ENCODE results near the gene AHCYL2.
"Not testable (repeated sequence)": the region's sequence is repeated elsewhere in the genome, so short reads cannot be mapped to it uniquely, and the experiment has no call there.

Gene AHCYL2

DNA sequence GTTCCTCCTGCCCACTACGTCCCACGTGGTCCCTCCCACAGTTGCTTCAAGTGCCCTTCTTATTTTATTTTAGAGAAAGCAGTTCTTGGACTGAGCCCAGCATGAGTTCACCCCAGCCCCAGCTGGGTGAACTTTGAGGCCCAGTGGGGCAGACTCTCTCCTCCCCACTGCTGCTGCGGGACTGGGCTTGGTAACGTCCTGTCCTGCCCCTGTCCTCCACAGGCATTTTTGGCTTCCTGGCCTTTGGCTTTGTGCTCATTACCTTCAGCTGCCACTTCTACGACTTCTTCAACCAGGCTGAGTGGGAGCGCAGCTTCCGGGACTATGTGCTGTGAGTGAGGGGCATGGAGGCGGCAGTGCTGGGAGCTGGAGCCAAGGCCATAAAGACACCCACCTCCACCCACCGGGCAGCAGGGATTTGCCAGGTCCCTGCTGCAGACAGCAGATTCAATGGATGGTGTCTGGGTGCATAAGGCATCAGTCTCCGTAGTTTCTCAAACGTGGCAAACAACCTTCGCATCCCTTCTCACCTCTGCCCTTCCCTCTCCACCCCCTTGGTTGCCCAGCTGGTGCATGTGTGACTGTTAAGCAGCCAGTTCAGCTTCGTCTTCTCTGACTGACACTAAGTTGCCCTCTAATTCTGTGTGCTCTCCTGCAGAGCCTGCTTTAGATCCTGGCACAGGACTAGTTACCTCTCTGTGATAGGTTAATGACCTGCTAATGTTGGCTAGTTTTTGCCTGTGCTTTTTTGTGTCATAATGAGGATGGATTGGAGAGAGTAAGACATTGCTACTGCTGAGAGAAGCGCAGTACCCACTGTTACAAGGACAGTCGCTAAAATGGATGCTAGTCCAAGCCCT is 15.5 kb upstream of the AHCYL2 start:
- no peak for DNase-seq (ENCODE audit: low read depth)

DNA sequence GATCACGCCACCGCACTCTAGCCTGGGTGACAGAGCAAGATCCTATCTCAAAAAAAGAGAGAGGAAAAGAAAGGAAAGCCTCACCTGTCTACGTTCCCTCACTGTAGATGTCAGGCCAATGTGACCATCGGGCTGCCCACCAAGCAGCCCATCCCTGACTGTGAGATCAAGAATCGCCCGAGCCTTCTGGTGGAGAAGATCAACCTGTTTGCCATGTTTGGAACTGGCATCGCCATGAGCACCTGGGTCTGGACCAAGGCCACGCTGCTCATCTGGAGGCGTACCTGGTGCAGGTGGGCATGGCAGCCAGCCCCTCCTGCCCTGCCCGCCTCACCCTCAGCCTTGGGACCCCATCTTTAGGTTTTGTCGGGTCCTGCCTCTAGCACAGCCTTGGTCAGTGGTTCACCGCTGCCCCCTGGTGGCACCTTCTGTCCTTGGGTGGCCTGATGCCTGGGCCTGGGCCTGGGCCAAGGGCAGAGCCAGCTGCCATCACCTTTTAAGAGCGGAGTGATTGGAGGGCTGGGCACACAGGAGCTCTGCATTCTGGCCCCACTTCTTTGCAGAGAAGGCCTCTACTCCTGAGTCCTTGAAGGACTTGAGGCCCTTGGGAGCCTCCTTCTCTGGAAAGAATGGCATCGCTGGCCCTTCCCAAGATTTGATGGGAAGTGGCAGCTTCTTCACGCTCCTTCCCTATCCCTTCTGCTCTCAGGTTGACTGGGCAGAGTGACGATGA is 14.4 kb upstream of the AHCYL2 start:
- peak; percentile 28 for DNase-seq (ENCODE audit: low read depth)

DNA sequence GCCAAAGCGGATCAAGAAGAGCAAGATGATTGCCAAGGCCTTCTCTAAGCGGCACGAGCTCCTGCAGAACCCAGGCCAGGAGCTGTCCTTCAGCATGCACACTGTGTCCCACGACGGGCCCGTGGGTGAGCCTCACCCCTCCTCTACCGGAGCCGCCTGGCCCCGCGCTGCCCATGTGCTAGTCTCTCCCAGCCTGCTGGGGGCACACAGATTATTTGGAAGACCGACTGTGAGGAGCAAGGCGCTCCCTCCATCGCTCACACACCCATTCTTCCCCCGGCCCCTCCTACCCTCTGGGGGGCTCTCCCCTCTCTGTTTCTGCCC is 13.9 kb upstream of the AHCYL2 start:
- DNase-seq (ENCODE audit: low read depth) = no peak

DNA sequence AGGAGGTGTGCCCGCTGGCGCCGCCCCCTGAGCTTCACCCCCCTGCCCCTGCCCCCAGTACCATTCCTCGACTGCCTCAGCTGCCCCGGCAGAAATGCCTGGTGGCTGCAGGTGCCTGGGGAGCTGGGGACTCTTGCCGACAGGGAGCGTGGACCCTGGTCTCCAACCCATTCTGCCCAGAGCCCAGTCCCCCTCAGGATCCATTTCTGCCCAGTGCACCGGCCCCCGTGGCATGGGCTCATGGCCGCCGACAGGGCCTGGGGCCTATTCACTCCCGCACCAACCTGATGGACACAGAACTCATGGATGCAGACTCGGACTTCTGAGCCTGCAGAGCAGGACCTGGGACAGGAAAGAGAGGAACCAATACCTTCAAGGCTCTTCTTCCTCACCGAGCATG is 12.7 kb upstream of the AHCYL2 start:
- no peak for DNase-seq (ENCODE audit: low read depth)

DNA sequence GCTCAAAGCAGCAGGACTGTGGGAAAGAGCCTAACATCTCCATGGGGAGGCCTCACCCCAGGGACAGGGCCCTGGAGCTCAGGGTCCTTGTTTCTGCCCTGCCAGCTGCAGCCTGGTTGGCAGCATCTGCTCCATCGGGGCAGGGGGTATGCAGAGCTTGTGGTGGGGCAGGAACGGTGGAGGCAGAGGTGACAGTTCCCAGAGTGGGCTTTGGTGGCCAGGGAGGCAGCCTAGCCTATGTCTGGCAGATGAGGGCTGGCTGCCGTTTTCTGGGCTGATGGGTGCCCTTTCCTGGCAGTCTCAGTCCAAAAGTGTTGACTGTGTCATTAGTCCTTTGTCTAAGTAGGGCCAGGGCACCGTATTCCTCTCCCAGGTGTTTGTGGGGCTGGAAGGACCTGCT is 12.2 kb upstream of the AHCYL2 start:
- no peak for DNase-seq (ENCODE audit: low read depth)

DNA sequence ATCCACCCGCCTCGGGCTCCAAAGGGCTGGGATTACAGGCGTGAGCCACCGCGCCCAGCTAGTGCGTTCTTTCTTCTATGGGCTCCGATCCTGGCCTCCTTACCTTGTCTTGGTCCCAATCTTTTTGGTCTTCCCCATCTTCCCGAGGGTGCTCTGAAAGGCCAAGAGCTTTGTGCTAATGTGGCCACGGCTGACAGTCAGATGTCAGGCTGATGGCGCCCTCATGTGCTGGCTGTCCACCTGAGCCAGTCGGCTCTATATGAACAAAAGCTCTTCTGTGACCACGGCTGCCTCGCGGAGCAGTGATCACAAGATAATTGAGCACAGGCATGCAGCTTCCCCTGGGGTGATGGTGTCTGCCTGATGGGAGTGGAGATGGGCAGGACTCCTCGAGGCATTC is 11.0 kb upstream of the AHCYL2 start:
- DNase-seq (ENCODE audit: low read depth) = no peak

DNA sequence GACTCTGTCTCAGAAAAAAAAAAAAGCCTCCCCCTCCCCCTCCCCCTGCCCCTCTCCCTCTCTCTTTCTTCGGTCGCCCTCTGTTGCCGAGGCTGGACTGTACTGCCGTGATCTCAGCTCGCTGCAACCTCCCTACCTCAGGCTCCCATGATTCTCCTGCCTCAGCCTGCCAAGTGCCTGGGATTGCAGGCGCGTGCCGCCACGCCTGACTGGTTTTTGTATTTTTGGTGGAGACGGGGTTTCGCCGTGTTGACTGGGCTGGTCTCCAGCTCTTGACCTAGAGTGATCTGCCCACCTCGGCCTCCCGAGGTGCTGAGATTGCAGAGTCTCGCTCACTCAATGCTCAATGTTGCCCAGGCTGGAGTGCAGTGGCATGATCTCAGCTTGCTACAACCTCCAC is 9.1 kb upstream of the AHCYL2 start:
- DNase-seq (ENCODE audit: low read depth) = not testable (repeated sequence)

DNA sequence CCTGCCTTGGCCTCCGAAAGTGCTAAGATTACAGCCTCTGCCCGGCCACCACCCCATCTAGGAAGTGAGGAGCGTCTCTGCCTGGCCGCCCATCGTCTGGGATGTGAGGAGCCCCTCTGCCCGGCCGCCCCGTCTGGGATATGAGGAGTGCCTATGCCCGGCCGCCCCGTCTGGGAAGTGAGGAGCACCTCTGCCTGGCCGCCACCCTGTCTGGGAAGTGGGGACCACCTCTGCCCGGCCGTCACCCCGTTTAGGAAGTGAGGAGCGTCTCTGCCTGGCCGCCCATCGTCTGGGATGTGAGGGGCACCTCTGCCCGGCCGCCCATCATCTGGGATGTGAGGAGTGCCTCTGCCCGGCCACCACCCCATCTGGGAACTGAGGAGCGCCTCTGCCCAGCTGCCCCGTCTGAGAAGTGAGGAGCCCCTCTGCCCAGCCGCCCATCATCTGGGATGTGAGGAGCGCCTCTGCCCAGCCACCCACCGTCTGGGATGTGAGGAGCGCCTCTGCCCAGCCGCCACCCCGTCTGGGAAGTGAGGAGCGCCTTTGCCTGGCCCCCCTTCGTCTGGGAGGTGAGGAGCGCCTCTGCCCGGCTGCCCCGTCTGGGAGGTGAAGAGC is 8.6 kb upstream of the AHCYL2 start:
- not testable (repeated sequence) for DNase-seq (ENCODE audit: low read depth)

DNA sequence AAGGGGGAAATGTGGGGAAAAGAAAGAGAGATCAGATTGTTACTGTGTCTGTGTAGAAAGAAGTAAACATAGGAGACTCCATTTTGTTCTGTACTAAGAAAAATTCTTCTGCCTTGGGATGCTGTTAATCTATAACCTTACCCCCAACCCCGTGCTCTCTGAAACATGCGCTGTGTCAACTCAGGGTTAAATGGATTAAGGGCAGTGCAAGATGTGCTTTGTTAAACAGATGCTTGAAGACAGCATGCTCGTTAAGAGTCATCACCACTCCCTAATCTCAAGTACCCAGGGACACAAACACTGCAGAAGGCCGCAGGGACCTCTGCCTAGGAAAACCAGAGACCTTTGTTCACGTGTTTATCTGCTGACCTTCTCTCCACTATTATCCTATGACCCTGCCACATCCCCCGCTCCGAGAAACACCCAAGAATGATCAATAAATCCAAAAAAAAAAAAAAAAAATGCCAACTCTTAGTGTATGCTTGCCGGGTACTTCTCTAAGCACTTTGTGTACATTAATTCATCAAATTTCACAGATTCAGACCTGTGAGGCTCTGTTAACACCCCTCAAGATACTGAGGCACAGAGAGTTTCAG is 7.9 kb upstream of the AHCYL2 start:
- not testable (repeated sequence) for DNase-seq (ENCODE audit: low read depth)

DNA sequence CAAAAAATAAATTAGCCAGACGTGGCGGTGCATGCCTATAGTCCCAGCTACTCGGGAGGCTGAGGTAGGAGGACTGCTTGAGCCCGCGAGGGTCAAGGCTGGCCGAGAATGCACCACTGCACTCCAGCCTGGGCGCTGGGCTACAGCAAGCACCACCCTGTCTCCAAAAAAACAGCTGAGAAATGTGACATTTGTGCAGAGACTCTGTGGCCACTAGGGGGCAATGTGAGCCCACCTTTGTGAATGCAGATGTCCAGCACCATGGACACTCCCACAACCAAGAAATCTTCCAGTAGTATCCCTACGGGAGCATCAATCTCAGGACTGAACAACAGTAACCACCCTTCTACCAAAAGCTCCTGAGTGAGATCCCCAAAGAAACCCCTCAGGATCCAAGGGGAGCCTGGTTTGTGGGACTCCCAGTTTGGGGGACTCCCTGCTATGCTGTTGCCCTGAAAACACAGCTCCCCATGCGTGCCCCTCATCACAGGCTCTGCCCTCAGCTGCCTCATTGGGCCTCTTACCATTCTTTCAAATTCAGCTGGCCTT is 6.2 kb upstream of the AHCYL2 start:
- DNase-seq (ENCODE audit: low read depth) = peak; percentile 66

DNA sequence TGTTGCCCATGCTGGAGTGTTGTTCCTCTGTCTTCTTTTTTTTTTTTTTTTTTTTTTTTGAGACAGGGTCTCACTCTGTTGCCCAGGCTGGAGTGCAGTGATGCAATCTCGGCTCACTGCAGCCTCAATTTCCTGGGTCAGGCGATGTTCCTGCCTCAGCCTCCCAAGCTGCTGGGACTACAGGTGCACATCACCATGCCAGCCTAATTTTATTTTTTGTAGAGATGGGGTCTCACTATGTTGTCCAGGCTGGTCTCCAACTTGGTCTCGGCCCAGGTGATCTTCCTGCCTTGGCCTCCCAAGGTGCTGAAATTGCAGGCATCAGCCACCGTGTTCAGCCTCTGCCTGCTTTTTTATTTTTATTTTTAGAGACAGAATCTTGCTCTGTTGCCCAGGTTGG is 5.7 kb upstream of the AHCYL2 start:
- DNase-seq (ENCODE audit: low read depth) = not testable (repeated sequence)

DNA sequence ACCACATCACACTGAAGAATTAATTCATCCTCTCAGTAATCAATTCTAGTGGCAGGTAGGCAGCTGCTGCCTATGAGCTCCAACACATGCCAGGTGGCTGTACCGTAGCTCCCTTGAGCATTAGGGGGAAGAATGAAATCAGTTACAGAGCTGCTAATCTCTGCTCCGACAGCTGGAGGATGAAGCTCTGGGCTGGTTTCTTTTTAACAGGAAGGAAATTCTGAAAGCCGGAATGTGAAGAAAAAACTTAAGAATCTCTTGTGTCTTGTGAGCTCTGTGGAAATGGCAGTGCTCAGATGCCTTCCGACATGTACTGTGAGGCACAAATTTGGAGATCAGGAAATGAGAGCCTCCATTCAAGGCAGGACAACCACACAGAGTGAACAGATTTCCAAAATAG is 2.8 kb upstream of the AHCYL2 start:
- no peak for DNase-seq (ENCODE audit: low read depth)

DNA sequence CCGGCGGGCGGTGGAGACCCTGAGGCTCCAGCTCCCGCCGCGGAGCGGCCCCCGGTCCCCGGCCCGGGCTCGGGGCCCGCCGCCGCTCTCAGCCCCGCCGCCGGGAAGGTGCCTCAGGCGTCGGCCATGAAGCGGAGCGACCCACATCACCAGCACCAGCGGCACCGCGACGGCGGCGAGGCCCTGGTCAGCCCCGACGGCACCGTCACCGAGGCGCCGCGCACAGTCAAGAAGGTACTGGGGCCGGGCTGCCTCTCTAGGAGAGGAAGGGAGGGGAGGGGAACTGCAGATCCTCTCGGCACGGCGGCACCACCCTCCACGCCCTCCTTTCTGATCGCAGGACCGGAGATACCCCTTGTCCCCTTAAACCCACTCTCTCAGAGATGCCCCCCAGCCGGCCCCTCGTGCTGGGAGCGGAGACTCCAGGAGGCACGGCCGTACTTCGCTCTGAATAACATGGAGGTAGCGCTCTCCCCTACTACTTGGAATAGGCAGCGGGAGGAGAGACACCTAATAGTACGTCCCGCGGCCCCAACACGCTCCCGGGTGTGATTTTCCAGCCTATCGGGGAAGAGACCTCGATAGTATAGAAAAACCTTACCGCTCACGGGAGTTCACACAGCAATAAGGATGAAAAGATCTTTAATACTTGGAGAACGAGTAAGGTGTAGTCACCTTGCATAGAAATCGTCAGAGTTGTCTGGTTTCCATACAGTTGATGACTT is 538 bp downstream of the AHCYL2 start:
- peak; percentile 24 for DNase-seq (ENCODE audit: low read depth)

DNA sequence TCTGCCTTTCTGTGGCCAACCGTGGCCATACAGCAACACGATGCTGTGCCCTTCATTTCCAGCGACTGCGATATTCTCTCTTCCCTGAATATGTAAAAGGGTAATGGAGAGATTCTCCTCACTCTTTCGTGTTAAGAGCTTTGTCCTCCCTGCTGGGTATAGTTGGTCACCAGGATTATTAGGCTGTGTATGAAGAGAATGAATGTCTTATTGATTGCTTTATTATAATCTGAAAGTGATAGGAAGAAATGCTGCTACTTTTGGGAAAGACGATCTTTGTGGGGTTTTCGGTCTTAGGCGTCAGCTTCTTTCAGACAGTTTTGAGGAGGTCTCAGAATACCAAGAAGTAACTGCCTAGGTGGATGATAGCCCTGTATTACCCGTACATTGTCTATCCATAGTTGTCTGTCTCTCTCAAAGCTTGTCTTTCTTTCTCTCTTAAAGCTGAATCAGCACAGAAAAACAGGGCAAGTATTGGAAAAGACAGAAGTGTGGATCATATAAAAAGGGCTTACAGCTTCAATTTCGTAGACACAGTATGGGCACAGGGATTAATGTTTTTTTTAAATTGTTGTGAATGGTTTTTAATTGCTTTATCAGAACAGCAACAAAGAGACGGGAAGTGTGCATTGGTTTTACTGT is 1.2 kb downstream of the AHCYL2 start:
- no peak for DNase-seq (ENCODE audit: low read depth)

DNA sequence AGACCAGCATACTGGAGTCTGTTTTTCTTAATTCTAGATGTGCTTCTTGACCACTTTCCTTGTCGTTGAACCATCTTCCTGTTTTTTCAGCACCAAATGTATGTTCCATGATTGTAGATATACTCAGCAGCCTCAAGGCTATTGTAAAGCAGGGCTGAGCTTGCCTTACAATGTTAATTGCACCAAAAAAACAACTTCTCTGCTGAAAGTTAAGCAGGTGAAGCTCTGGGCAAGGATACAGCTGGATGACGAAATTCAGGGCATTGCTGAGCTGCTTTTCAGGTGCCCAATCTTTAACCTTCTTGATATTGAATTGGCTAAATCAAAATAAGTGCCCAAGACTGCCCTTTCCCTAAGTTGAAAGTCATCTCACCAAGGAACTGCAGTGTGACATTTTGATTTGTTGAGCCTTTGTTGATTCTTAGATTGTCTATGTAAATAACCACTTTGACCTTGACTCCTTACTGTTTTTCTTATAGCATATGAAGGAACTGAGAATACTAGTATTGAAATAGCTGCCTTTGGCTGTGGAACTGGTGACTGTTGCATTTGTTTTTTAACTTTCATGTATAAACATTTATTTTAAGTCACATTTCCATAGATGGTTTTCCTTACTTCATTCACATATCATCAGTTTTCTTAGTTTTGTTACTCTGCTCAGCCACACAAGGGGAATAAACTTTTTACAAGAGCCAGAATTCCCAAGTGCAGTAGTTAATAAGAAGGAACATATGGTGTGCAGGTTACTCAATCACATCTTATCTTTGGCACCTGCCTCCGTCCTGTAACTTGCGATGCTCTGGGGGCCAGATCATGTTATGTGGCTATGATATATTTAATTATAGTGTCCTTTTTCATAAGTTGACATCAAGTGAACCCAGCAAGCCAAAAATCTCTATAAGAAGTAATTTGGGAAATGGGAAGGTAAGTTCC is 3.1 kb downstream of the AHCYL2 start:
- DNase-seq (ENCODE audit: low read depth) = no peak

DNA sequence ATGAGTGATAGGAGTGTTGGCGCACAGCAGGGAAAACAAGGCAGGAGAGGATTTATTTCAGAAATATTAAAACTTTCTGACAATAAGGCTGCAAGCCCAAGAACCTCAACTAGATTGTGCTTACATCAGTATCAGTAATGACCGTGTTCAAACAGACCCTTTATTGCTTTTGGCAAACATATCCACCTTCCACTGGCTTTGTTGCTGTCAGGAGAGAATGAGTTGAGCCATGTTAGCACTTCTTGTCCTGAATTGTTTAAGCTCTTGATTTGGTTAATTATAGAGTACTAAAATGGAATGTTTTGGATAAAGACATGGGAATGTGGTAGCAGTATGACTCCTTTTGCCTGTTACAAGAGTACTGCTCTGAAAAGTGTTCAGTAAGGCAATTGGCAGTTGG is 3.8 kb downstream of the AHCYL2 start:
- no peak for DNase-seq (ENCODE audit: low read depth)

DNA sequence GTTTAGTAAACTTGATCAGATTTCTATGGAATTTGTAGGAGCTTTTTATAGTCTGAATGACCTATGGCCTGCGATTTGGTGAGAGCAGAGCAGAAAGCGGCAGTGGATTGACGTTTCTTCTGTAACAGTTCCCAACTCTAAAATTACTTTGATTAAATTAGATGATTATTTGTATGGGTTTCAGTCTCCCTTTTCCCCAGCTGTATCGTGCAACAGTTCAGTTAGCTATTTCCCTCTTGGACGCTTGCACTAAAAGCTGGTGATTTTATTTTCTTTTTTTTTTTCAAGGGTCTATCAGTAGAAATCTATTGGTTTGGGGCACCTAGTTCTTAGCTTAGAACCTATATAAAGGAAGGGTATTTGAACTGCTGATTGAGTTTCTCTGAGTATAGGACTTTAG is 6.8 kb downstream of the AHCYL2 start:
- DNase-seq (ENCODE audit: low read depth) = no peak

DNA sequence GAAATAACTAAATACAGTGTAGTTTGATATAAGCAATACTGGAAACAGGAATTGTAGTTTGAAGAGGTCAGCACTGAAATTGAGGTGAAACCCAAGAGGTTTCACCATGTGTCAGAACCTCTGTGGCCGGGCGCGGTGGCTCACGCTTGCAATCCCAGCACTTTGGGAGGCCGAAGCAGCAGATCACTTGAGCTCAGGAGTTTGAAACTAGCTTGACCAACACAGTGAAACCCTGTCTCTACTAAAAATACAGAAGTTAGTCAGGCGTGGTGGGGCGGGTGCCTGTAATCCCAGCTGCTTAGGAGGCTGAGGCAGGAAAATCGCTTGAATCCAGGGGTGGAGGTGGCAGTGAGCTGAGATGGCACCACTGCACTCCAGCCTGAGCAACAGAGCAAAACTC is 13.7 kb downstream of the AHCYL2 start:
- no peak for DNase-seq (ENCODE audit: low read depth)

DNA sequence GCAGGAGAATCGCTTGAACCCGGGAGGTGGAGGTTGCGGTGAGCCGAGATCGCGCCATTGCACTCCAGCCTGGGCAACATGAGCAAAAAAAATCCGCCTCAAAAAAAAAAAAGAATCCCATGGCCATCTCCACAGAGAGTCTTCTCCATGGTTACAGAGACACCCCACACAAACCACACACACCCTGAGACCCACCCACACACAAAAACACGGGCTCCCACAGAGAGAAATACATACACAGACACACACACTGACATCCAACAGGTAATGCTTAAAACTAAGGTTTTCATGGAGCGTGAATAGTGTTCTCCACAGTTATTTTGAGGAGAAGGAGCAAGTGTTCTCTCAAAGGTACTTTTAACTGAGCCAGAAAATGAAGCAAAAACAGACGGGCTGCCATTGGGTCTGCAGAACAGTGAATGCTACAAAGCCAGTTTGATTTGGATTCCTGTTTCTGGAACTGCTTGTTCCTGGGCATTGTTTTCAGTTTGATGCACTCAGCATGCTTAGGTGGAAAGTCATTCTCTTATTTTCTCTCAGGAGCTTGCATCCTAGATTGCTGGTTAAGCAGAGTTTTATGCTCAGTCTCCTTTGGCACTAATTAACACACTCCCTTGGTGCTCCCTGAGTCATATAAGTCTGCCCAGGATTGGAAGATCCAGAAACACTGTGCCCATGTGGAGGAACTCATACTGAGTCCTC is 15.4 kb downstream of the AHCYL2 start:
- DNase-seq (ENCODE audit: low read depth) = peak; percentile 18

DNA sequence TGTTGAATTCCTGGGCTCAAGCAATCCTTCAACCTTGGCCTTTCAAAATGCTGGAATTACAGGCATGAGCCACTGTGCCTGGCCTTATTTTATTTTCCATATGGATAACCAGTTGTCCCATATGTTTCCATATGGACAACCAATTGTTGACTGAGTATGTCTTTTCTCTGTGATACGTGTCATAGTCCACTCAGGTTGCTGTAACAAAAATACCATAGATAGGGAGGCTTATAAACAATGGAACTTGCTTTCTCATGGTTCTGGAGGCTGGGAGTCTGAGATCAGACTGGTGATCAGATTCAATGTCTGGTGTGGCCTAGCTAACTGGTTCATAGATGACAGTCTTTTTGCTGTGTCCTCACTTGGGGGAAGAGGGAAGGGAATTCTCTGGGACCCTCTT is 19.4 kb downstream of the AHCYL2 start:
- DNase-seq (ENCODE audit: low read depth) = no peak
